Panc1 (cell line): Measurements from ENCODE around the gene C14orf132. TPM values are rescaled to one million over a fixed set of nuclear protein-coding genes. Genes with fewer than 3 reads are reported as not detected.

Experiments
- ATAC-seq: fragments of 200-7000 bp; cut with Tn5 transposase; 2 replicates; pipeline ENCODE4 v1.9.1; 2020; ENCODE audit warnings: mild to moderate bottlenecking, moderate library complexity
- BruUV-seq: library from RNA; stranded (reverse); fragments of 400-500 nt; replicated peaks from 2 replicates; lab custom pipeline; 2021; lab: Mats Ljungman, UMichigan
- CTCF ChIA-PET: fragments of 300-600 bp; sonication (Branson Sonifier 250); formaldehyde crosslinking; loops from one replicate; lab custom pipeline; 2022; ENCODE audit warnings: antibody characterized with exemption; lab: Charles Lee
- POLR2A ChIA-PET: fragments of 300-600 bp; sonication (Branson Sonifier 250); formaldehyde crosslinking; loops from one replicate; lab custom pipeline; 2022; ENCODE audit warnings: antibody characterized with exemption; lab: Charles Lee
- DNase-seq: peaks from one replicate; pipeline ENCODE4 v3.0.0-alpha.2; 2010; ENCODE audit warnings: low read depth, low spot score
- H3K27ac ChIP-seq: 2 replicates; pipeline ENCODE4 v1.5.1; 2011; ENCODE audit warnings: mild to moderate bottlenecking, low read length, inconsistent platforms
- H3K27me3 ChIP-seq: fragments of 200-500 bp; sonication (Bioruptor generic); 2 replicates; pipeline ENCODE4 v1.6.0; 2014; ENCODE audit warnings: low read length, inconsistent platforms; ENCODE audit not compliant: control insufficient read depth, insufficient read depth
- H3K36me3 ChIP-seq: fragments of 200-500 bp; sonication (Bioruptor generic); 2 replicates; pipeline ENCODE4 v1.5.1; 2014; ENCODE audit warnings: inconsistent platforms, mild to moderate bottlenecking, low read length, moderate library complexity; ENCODE audit not compliant: control insufficient read depth, insufficient read depth
- H3K4me1 ChIP-seq: 2 replicates; pipeline ENCODE4 v1.5.1; 2011; ENCODE audit warnings: inconsistent platforms, mild to moderate bottlenecking, low read length, moderate library complexity; ENCODE audit not compliant: control insufficient read depth, insufficient read depth
- H3K4me3 ChIP-seq, 2 experiments: 2 replicates each; pipeline ENCODE4 v1.5.1; 2011 to 2012; ENCODE audit warnings: low read depth in 2 of 2, low read length in 2 of 2, mild to moderate bottlenecking in 2 of 2, inconsistent platforms in 1 of 2, moderate library complexity in 1 of 2
- H3K9me3 ChIP-seq: fragments of 200-500 bp; sonication (Bioruptor generic); 2 replicates; pipeline ENCODE4 v1.5.1; 2014; ENCODE audit warnings: low read depth, mild to moderate bottlenecking, inconsistent platforms, low read length, moderate library complexity; ENCODE audit not compliant: control insufficient read depth, insufficient read depth
- CTCF ChIP-seq: fragments of 450-650 bp; IDR thresholded peaks from 2 replicates; pipeline ENCODE4 v1.5.1; 2017; ENCODE audit warnings: mild to moderate bottlenecking
- POLR2AphosphoS5 ChIP-seq: IDR thresholded peaks from 2 replicates; pipeline ENCODE4 v1.6.1; 2012; ENCODE audit warnings: mild to moderate bottlenecking, low read depth, low read length, moderate library complexity
- REST ChIP-seq, 2 experiments: IDR thresholded peaks; 2 replicates each; pipeline ENCODE4 v1.6.1; 2011 to 2012; ENCODE audit warnings: low read depth in 2 of 2, control low read depth in 1 of 2, low read length in 1 of 2, mild to moderate bottlenecking in 1 of 2, moderate library complexity in 1 of 2; ENCODE audit not compliant: insufficient read depth in 1 of 2
- SIN3A ChIP-seq: IDR thresholded peaks from 2 replicates; pipeline ENCODE4 v1.6.1; 2012; ENCODE audit warnings: low read depth, mild to moderate bottlenecking, low read length, moderate library complexity, borderline replicate concordance; ENCODE audit not compliant: insufficient read depth
- TCF7L2 ChIP-seq: IDR thresholded peaks from 2 replicates; pipeline ENCODE4 v1.6.1; 2011; ENCODE audit warnings: mild to moderate bottlenecking, low read depth, low read length, inconsistent platforms
- in situ Hi-C: cut with HindIII; loops from 2 replicates; pipeline ENCODE4 v1.10.0; 2016; ENCODE audit warnings: low sequenced_read_pairs, low pct_unique_long_range_greater_than_20kb
- intact Hi-C: fragments of 100-400 bp; cut with micrococcal nuclease; formaldehyde crosslinking; loops from one replicate; pipeline ENCODE4 v1.10.0; 2022; ENCODE audit not compliant: unreplicated experiment
- total RNA-seq: library from RNA; stranded (reverse); gene quantifications from one replicate; pipeline ENCODE4 v1.2.1, GENCODE V29; 2021; ENCODE audit not compliant: unreplicated experiment

Gene C14orf132
- total RNA-seq, 1 experiment from 2014 or later, result 23.0 TPM

- no TSS peak for BruUV-seq
- DNase-seq (no peak), ATAC-seq (no peak)
- ChIA-PET POLR2A (interaction anchor here (0.5 kb wide), 1 partner anchor 70 kb away, joined by 10 read pairs; the partner anchor contains the start of gene C14orf132), CTCF (no interaction called here)
- Histone ChIP-seq H3K36me3 (no peaks in the 10 kb centered on the region), H3K27ac (no peak overlapping the region), H3K27me3 (no peaks in the 10 kb centered on the region), H3K4me1 (no peaks in the 10 kb centered on the region), H3K4me3 (no peak overlapping the region), H3K9me3 (no peaks in the 10 kb centered on the region)
- in situ Hi-C loops (no loop called here), intact Hi-C loops (no loop called here)
- TF ChIP-seq TCF7L2 (no peak), POLR2AphosphoS5 (no peak), CTCF (no peak), REST (IDR thresholded peaks at IDR 0.05; ENCODE audit: insufficient read depth in 1 of 2, low read depth in 2 of 2, low read length in 1 of 2) (no peak), SIN3A (no peak)
Observed at GRCh38 chr14:96108911-96109310, 69.7 kb downstream of the C14orf132 start.

- Histone ChIP-seq H3K4me1 (no peaks in the 10 kb centered on the region), H3K36me3 (no peaks in the 10 kb centered on the region), H3K4me3 (no peak overlapping the region), H3K27ac (no peak overlapping the region), H3K9me3 (no peaks in the 10 kb centered on the region), H3K27me3 (no peaks in the 10 kb centered on the region)
- ChIA-PET CTCF (no interaction called here), POLR2A (no interaction called here)
- no TSS peak for BruUV-seq
- TF ChIP-seq CTCF (no peak), SIN3A (no peak), POLR2AphosphoS5 (no peak), REST (IDR thresholded peaks at IDR 0.05; ENCODE audit: insufficient read depth in 1 of 2, low read depth in 2 of 2, low read length in 1 of 2) (no peak), TCF7L2 (no peak)
- in situ Hi-C loops (no loop called here), intact Hi-C loops (no loop called here)
- ATAC-seq, result no peak
- DNase-seq, result no peak
Observed at GRCh38 chr14:96109596-96110355, 70.6 kb downstream of the C14orf132 start.
